Left colon (tissue), 2 donors: Measurements from ENCODE around the gene TCF7. TPM values are rescaled to one million over a fixed set of nuclear protein-coding genes. Genes with fewer than 3 reads are reported as not detected.
A peak's percentile ranks its signal among the peaks of the same experiment; 100 is the strongest.
"Not testable (repeated sequence)": the region's sequence is repeated elsewhere in the genome, so short reads cannot be mapped to it uniquely, and the experiment has no call there.

ENCODE experiments used
- ATAC-seq: fragments of 200-7000 bp; cut with Tn5 transposase; one replicate; pipeline ENCODE4 v1.9.1; 2020; ENCODE audit warnings: mild to moderate bottlenecking, moderate library complexity
- DNase-seq, 2 donors: peaks; one replicate each; pipeline ENCODE4 v3.0.0-alpha.2; 2020
- intact Hi-C, 2 donors: fragments of 100-400 bp; cut with DNase I in 1 of 2; cut with micrococcal nuclease in 1 of 2; formaldehyde crosslinking; loops; one replicate each; pipeline versions ENCODE4 v1.11.2 to v1.14.0; 2022; cut with DNase I, micrococcal nuclease
- total RNA-seq, 2 donors: library from RNA; stranded (reverse); fragmentation: NEBNext Ultra II Directional; extraction: Animal tissue kit (Norgen Biotek cat#: 25700); gene quantifications; one replicate each; pipeline ENCODE4 v1.2.1, GENCODE V29; 2021
- donor health status: DM: no; HTN: no; CAD: no.
- donor health status: DM: yes; HTN: yes; CAD: no.

The TCF7 gene
- total RNA-seq, 2 donors from 2014 or later = 3.0 to 6.0 TPM

DNA sequence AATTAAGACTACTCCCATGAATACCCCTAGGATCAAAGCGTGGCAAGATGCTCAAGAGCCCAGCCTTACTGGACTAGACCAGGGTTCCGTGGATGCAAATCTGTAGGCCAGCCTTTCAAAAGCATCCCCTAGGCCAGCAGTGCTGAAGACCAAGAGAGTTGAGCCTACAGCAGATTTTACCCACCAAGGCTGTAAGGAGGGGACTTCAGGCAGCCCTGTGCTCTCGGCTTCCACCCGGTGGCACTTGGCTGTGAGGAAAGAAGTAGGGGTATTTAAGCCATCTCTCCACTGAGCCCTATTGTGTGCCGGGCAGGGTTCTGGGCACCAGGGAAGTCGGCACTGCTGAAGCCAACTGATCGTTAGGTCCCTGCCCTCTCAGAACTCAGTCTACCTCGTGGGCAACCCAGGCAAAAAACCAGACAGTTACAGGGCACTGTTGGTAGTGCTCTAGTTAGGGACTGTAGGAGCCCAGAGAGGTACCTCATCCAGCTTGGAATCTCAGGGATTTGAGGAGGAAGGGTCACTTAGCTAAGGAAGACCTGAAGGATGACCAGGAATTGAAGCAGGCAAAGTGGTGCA is 25.5 kb downstream of the TCF7 start:
- ATAC-seq = no peak
- intact Hi-C loops = no loop called here
- DNase-seq = no peak

DNA sequence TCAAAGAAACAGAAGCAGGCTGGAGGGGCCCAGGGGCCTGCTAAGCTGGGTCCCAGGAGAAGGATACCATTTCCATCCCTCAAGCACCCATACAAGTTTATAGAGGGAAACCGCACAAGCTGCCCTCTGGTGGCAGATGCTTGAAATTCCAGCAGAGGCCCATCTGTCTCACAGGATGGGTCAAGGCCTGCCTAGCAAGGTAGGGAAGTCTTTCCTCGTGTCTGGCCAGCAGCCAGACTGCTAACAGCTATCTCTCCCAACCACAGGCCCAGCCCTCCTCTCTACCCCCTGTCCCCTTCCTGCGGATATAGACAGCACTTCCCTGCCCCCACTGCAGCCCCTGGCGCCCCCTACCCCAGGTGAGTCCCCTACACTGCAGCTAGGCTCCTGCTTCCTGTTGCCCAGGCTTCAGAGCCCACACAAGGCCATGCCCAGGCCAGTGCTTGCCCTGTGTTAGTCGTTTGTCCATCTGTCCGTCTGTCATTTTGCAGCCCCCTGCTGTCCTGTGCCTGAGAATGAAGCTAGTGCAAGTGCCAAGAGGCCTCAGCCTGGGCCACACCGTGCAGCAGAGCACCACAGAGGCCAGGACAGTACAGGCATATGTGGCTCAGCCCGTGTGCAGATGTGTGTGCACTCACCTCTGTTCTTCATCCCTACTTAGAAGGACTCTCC is 26.2 kb downstream of the TCF7 start:
- DNase-seq = peak; percentile 73 to 78
- peak; percentile 86 for ATAC-seq
- intact Hi-C loops = no loop called here

DNA sequence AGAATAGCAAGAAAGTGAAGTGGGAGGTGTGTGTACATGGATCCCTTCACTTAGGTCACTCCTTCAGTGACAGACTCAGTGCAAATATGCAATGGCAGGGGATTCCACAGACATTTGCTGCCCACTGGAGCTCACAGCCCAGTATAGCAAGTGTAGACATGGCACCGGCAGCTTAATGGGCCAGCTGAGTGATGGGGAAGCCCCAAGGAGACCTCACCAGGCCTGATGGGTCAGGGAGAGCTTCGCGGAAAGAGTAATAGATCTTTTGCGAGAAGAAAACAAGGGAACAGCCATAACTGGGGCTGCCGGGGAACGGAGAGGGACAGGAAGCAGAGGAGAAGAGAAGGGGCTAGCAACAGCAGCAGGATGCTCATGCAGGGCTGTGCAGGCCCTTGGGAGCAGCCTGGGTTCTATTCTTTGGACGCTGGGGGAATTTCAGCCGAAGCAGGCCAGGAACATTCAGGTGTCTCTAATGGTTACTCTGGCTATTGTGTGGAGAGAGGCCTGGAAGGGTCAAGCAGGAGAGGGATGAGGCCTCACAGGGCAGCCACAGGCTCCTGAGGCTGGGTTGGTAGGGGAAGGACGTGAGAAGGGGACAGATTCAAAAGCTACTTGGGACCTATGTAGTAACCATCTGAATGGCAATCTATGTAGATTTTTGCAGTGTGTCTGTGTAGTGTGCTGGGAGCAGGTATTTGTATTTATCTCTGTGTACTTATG is 27.0 kb downstream of the TCF7 start:
- DNase-seq (no peak), ATAC-seq (no peak)
- intact Hi-C loops = no loop called here

DNA sequence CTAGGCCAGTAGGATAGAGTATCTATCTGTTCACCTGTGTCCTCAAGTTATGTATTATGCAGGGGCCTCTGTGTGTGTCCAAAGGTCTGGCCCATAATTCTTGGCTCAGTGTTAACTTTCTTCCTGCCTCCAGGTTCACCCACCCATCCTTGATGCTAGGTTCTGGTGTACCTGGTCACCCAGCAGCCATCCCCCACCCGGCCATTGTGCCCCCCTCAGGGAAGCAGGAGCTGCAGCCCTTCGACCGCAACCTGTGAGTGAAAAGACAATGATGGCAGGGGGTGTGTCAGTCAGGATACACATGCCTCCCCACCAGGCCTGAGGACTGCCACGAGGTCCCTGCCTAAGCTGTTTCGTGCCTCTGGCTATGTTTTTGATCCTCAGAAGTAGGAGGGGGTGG is 27.6 kb downstream of the TCF7 start:
- intact Hi-C loops = no loop called here
- ATAC-seq = no peak
- DNase-seq = no peak

DNA sequence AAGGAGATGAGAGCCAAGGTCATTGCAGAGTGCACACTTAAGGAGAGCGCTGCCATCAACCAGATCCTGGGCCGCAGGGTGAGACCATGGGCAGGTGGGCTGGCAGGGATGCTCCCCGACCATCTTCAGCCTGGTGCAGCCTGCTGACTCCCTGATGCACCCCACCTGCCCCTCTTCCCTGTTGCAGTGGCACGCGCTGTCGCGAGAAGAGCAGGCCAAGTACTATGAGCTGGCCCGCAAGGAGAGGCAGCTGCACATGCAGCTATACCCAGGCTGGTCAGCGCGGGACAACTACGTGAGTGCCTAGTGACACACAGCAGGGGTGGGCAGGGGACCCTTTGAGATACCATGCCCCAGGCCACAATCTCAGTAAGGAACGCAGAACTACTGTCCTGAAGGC is 28.3 kb downstream of the TCF7 start:
- no peak for DNase-seq
- no peak for ATAC-seq
- intact Hi-C loops = no loop called here

DNA sequence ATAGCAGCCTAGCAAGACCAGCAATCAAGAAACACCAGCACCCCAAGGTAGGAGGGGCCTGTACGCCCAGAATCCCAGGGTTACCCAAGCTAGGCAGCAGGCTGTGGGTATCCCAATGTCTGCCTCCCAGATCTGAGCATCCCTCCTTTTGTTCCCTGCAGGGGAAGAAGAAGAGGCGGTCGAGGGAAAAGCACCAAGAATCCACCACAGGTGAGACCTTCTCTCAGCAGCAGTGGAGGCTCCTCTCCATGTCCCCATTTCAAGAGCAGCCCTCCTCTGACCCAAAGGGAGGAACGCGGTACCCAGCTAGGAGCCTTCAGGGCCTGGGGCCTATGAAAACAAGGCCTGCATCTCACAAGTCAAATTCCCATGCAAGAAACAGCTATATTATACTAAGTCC is 28.9 kb downstream of the TCF7 start:
- DNase-seq = no peak
- intact Hi-C loops = no loop called here
- ATAC-seq = no peak

DNA sequence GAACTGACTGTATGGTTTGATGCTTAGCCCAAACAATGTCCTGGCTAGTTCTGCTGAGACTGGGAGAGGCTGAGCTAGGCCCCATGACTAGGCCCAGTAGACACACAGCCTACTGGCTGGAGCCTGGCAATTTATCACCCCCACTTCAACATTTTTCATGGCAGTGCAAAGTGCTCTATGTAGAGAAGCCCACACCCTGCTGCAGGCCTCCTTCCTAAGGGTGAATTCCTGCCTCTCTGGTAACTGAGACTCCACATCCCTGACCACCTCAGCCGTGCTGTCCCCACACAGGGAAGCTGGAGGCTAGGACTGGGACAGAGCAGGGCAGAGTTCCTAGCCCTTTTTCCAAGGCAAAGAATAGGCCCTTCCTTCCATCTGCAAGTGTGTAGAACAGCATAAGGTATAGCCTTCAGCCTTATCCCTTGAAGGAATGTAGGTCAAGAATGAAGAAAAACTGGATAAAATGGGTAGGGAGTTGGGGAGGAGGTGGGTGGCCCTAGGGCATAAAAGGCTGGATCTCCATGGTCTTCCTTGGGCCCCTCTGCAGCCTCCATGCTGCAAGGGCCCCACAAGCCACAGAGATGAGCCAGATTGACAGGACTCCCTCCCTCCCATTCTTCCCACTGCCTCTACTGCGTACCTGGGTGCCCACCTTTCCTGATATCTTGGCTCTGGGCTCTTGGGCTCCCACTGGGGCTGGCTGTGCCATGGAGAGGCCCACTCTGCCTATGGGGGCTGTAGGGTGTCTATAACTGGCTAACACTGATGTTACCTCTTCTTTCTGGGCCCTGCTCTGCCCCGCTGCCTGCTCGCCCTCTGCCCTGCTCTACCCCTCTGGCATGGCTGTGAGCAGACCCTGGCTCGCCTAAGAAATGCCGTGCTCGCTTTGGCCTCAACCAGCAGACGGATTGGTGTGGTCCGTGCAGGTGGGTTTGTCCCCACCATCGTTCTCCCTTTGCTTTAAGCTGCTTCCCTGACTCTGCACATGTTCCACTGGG is 29.8 kb downstream of the TCF7 start:
- DNase-seq (no peak), ATAC-seq (no peak)
- intact Hi-C loops = no loop called here

DNA sequence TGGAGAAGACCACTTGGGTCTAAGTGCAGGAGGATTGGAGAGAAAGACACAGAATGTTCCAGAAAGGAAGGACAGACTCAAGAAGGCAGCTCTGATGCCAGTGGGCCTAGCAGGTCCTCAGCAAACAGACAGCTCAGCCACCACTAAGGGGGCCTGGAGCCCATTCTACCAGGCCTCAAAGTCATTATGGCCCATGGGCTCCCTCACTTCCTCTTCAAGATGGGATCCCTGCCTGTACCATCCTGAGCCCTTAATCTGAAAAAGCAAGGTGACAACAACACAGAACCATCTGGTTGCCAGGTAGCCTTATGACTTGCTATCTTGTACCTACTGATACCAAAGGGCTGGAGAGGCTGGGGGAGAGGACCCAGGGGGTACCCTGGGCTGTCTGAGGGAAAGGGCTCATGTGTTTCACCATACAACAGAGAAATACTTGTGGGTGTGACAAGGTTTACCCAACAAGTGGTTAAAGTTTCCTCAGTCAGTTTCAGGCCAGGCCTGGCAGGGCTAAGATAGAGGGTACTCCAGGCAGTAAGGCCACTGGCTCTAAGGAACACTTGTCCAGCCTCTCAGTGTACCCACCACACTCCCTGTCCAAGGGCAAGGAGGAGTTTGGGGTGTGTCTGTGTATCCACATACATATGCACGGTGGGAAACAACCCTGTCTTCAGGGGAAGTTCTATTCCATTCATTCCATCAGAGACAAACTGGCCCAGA is 30.7 kb downstream of the TCF7 start:
- DNase-seq = no peak
- no peak for ATAC-seq
- intact Hi-C loops = loop anchor here in 1 of 2 donors (5.0 kb wide), 1 partner anchor 103 kb away; no protein-coding TSS in a partner anchor

DNA sequence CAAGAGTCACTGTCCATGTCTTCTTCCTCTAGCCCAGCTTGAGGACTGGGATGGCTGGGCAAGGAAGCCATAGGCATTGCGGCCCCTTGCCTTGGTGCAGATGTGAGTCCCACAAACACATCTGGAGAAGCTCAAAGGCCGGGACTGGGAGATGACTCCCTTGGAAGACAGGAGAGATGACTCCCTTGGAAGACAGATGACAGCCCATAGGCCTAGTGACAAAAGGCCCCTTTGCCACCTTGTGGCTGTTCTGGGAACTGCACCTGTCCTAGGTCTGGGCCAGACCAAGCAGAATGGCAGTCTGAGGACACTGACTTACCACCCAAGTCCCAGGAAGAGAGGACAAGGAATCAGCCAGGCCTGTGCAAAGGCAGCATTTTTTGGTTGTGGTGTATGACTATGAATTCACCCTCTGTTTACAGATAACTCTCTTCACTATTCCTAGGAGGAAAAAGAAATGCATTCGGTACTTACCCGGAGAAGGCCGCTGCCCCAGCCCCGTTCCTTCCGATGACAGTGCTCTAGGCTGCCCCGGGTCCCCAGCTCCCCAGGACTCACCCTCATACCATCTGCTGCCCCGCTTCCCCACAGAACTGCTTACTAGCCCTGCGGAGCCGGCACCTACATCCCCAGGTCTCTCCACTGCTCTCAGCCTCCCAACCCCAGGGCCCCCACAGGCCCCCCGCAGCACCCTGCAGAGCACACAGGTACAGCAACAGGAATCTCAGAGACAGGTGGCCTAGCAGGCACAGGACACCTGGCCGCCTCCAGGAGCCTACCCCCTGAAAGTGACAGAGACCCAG is 31.5 kb downstream of the TCF7 start:
- intact Hi-C loops = loop anchor here in 1 of 2 donors (5.0 kb wide), 1 partner anchor 104 kb away; no protein-coding TSS in a partner anchor
- ATAC-seq (peak; percentile 83), DNase-seq (peak; percentile 61 to 89)

DNA sequence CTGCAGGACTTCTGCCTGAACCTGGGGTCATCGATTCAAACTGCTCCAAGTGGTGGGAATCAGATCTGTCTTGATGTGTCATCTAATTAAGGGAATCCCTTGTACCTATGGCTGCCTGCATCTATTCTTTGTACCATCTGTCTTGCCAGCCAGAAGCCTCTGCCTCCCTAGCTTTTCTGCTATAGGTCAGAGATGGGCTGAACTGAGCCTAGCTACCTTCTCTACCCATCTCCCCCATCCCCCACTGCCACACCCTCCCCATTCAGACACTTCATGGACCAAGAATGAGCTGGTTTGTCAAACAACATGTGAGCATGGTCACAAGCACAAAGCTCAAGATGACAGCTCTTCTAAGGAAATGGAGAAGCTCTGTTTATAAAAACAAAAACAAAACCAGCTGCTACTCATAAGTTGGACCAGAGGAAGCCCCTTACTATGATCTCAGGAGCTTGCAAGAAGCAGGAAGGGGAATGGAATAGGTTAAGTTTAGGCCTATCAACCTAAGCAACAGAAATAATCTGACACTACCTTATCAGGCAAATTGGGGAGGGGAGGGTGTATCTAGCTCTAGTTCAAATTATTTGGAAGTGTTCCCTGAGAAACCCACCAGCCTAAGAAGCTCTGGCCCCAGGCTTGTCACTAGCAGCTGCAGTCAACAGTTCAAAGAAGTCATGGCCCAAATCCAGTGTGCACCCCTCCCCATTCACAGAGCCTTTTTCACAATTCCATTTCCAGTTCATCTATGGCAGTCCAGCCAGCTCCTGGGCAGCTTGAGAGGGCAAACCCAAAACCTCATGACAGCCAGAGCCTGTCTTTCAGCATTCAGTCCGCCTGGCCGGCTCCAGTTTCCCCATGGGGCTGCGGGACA is 32.4 kb downstream of the TCF7 start:
- intact Hi-C loops = loop anchor here in 1 of 2 donors (5.0 kb wide), 1 partner anchor 105 kb away; no protein-coding TSS in a partner anchor
- ATAC-seq = no peak
- no peak for DNase-seq

DNA sequence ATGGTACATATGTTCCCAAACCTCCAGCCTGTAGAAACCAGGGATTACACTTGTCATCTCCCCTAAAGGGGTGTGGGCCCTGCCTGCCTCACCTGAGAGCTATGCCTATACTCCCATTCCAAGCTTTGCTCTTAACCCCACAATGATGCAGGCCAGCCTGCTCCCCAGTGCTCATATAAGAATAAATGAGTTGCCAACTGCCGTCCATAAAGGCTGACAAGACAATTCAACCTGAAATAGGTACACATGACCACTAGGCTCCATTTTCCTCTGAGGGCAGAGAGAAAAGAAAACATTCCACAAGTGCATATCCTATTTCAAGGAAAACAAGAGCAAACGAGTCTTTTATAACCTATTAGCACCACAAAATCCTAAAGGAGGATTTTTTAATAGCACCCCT is 33.8 kb downstream of the TCF7 start:
- DNase-seq (no peak), ATAC-seq (no peak)

DNA sequence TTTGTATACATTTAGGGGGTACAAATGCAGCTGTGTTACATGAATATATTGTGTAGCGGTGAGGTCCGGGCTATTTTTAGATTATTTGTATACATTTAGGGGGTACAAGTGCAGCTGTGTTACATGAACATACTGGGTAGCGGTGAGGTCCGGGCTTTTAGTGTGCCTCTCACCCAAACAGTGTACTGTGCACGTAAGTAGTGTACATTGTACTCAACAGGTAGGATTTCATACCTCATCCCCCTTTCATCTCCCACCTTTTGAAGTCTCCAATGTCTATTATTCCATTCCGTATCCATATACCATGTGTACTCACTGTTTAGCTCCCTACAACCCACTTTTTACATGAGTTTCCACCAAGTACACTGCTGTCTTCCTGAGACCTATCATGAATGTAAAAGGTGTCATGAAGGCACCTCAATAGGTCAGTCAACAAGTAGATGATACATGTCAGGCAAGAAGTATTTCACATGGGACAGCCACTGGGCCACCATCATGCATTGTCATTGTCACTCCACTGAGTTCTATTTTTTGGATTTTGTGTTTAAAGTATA is 34.6 kb downstream of the TCF7 start:
- ATAC-seq (no peak), DNase-seq (no peak)
- intact Hi-C loops = loop anchor here in 1 of 2 donors (5.0 kb wide), 1 partner anchor 107 kb away; no protein-coding TSS in a partner anchor

More for the DNA sequence above, 33.8 kb downstream of the TCF7 start:
- intact Hi-C loops = loop anchor here in 1 of 2 donors (5.0 kb wide), 1 partner anchor 106 kb away; no protein-coding TSS in a partner anchor

DNA sequence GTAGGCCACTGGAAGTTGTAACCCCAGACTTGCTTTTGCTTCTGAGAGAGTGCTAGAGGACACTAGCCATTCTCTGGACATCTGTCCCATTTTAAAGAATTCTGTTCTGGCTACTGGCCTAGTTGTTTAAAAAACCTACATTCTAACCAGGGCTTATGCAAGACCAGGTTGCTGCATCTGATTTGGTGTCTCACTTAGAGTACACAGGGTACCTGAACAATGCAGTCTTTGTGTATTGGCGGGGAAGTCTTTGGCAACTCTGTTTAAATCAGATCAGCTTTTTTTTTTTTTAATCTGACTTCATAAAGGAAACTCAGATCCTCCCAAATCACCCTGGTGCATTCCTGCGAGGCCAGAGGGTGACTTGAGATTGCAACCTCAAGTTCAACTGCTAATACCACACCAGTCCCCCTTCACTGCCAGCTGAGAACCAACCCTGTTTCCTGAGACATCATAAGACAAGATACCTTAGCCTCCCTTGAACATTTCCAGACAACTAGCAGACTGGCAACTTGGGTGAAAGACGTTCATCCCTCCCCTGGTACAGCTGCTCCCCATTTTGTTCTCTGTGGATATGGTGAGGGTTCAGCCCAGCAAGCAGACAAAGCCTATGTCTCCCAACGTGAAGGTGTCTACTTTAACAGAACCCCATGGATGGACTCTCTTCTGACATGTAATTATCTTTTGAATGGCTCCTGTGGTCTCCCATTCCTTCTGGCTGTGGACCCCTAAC is 35.3 kb downstream of the TCF7 start:
- ATAC-seq (no peak), DNase-seq (no peak)
- intact Hi-C loops = loop anchor here in 1 of 2 donors (5.0 kb wide), 1 partner anchor 107 kb away; no protein-coding TSS in a partner anchor

DNA sequence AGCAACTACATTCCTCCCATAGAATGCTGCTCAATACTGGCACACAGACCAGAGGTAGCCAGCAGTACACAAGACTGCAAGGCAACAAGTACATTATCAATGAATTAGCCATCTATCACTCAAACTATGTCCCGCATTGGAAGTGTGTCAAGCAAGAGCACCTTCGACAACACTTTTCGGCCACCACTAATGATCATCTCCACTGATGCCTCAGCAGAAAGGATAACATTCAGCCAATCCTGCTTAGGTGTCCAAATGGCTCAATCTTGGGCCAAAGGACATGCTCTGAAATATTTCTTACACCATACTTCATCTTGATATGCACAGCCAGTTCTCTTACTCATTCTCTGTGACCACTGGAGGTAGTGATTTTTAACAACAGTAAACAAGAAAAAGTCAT is 37.2 kb downstream of the TCF7 start:
- ATAC-seq (no peak), DNase-seq (no peak)
- intact Hi-C loops = no loop called here

DNA sequence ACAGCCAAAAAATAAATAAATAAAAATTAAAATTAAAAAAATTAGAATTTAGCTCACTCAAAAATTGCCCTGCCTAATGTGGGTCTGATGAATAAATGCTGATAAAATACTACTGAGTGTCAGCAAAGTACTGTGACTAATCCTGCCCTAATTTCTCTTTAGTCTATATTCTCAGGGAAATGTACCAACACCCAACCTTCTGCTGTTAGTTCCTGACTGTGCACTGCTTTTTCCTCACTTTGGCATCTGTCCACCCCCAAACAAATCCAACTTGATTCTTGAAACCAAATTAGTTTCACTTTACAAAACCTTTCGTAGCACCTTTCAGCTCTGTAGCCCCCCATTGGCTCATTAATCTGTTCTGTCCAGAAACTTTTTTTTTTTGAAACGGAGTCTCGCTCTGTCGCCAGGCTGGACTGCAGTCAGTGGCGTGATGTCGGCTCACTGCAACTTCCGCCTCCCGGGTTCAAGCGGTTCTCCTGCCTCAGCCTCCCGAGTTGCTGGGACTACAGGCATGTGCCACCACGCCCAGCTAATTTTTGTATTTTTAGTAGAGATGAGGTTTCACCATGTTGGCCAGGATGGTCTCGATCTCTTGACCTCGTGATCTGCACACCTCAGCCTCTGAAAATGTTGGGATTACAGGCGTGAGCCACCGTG is 37.8 kb downstream of the TCF7 start:
- ATAC-seq, DNase-seq, intact Hi-C loops: not testable (repeated sequence)
